Memory B cell (primary cell): ENCODE data around the gene COL21A1.
"Not testable (repeated sequence)": the region's sequence is repeated elsewhere in the genome, so short reads cannot be mapped to it uniquely, and the experiment has no call there.

Experiments
- ATAC-seq: fragments of 150-1000 bp; cut with Tn5 transposase; 2 replicates; pipeline ENCODE4 v1.10.0; 2021; ENCODE audit warnings: low read depth, mild to moderate bottlenecking, moderate library complexity
- DNase-seq, 2 donors: peaks; one replicate each; pipeline ENCODE4 v3.0.0; 2022; ENCODE audit warnings: low spot score in 2 of 2
- H3K27ac Mint-ChIP-seq: one replicate; pipeline ENCODE4 v1.8.0; 2022; ENCODE audit warnings: mild to moderate bottlenecking, moderate library complexity, mixed read lengths
- H3K27me3 Mint-ChIP-seq: one replicate; pipeline ENCODE4 v1.8.0; 2022; ENCODE audit warnings: mixed read lengths
- H3K36me3 Mint-ChIP-seq: one replicate; pipeline ENCODE4 v1.8.0; 2022; ENCODE audit warnings: mild to moderate bottlenecking, mixed read lengths
- H3K4me1 Mint-ChIP-seq: one replicate; pipeline ENCODE4 v1.8.0; 2022; ENCODE audit warnings: mixed read lengths
- H3K4me3 Mint-ChIP-seq: one replicate; pipeline ENCODE4 v1.8.0; 2022; ENCODE audit warnings: mild to moderate bottlenecking, moderate library complexity, mixed read lengths
- H3K9me3 Mint-ChIP-seq: one replicate; pipeline ENCODE4 v1.8.0; 2022; ENCODE audit warnings: mixed read lengths

Gene COL21A1

DNA sequence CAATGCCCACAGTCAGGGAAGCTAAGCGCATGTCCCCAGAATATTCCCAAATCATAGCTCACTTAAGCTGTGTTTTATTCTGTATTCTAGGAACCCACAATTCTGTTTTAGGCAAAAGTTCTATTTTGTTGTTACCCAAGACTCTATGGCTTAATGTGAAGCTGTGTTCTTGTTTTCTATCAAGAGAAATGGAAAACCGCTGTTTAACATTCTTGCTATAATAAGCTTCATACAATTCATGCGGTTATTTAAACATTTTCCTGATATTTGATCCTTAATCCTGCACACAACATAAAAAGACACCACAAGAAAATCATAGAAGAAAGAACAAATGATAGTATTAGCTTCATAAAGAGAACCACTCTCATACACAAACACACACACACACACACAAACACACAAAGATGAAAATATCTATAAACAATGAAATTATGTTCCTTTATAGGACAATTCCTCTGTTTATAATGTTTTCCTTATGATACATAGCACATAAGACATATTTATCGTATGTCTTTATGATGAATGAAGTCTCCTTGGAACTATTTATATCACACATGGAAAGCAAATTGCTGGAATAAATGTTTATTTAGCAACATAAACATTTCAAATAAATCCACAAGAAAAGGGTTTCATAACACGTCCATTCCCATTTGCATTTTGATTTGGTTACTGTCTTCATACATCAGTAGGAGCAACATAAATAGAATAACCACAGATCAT, 16.4 kb upstream of the COL21A1 start:
- Mint-ChIP-seq H3K36me3 (no peaks in the 10 kb centered on the region), H3K4me3 (no peak overlapping the region), H3K4me1 (no peaks in the 10 kb centered on the region), H3K27ac (no peak overlapping the region), H3K9me3 (peaks cover 4% of the 10 kb centered on the region), H3K27me3 (no peaks in the 10 kb centered on the region)
- no peak for ATAC-seq
- DNase-seq, result no peak

DNA sequence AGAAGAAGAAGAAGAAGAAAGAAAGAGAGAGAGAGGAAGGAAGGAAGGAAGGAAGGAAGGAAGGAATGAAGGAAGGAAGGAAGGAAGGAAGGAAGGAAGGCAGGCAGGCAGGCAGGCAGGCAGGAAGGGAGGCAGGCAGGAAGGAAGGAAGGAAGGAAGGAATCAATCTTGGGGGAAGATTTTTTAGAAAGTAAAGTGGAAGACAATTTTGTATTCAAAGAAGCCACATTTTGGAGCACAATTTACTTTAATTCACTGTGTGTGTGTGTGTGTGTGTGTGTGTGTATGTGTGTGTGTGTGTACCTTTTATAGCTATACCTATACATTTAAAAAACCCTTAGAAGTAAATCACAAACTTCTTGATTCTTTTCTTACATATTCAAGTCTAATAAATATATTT, 13.2 kb upstream of the COL21A1 start:
- not testable (repeated sequence) for H3K9me3 Mint-ChIP-seq, H3K4me3 Mint-ChIP-seq

DNA sequence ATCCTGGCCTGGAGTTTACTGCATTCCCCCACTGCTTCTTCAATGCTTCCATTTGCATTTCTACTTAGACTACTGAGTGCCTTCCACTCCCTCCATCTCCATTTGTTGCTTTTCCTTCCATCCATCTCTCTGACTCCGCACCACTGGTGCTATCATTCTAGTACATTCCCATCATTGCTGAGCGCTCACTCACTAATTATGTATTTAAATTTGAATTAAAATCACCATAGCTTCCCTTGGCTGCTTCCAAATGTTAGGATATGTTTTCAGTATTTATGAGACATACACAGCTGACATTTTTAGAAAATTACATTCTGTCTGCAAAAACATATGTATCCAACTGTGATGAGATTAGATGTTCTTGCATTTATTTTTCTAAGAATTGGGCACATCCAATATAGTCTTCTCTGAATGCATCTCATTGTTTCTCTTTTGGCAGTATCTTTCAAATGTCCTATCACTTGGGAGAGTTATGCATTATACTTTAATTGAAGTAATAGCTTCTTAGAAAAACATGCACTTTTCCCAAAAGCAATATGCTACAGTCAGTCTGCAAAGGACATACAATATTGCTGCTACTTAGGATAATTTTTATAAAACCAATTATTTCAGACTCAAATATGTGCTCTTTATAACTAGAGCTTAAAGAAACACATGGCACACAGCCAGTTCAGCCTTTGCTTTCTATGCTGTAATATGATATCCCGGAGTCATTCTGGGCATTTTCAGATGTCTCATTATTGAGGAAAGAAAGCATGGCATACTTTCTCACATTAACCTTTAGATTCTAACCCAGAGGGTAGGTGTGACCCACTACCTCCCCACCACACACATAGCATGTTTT, 12.1 kb upstream of the COL21A1 start:
- no peaks in the 10 kb centered on the region for H3K36me3 Mint-ChIP-seq
- no peak overlapping the region for H3K4me3 Mint-ChIP-seq
- ATAC-seq (no peak), DNase-seq (no peak)
- H3K27ac Mint-ChIP-seq, result no peak overlapping the region
- H3K27me3 Mint-ChIP-seq, result no peaks in the 10 kb centered on the region
- H3K9me3 Mint-ChIP-seq, result peaks cover 1% of the 10 kb centered on the region
- H3K4me1 Mint-ChIP-seq, result no peaks in the 10 kb centered on the region

More for the DNA sequence above, 13.2 kb upstream of the COL21A1 start:
- ATAC-seq, H3K4me1 Mint-ChIP-seq, H3K27ac Mint-ChIP-seq, DNase-seq, H3K27me3 Mint-ChIP-seq, H3K36me3 Mint-ChIP-seq: not testable (repeated sequence)

DNA sequence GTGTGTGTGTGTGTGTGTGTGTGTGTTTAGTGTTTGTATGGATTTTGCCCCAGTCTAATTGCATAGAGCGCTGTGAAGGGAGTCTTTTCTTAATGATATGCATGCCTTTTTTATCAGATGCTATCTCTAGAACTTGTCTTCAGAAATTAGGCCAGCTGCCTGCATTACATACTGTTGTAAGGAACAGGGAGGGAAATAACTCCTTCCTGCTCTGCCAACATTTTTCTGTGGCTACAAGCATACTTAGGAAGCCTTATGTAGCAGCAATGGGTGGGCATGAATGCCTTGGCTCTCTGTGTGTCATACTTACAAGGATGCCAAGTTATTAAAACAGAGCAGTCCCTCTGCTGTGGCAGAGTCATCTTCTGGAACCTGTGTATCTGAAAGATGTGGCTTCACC, 8.0 kb upstream of the COL21A1 start:
- H3K4me1 Mint-ChIP-seq, result no peaks in the 10 kb centered on the region
- ATAC-seq (no peak), DNase-seq (no peak)
- no peak overlapping the region for H3K27ac Mint-ChIP-seq
- H3K9me3 Mint-ChIP-seq, result peaks cover 1% of the 10 kb centered on the region
- H3K4me3 Mint-ChIP-seq, result no peak overlapping the region
- H3K27me3 Mint-ChIP-seq, result no peaks in the 10 kb centered on the region
- H3K36me3 Mint-ChIP-seq, result no peaks in the 10 kb centered on the region

DNA sequence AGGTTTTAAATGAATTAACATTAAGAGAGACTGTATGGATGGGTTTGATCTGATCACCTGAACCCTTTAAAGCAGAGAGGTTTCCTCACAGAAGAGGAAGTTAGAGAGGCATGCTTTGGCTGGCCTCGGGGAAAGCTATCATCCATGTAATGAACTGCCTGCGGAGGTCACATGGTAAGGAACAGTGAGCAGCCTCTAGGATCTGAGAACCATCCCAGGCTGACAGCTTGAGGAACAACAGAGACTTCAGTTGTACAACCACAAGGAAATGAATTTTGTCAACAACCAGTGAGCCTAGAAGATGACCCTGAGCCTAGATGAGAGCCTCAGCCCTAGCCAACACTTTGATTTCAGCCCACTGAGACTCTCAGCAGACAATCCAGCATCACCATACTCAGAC, 2.9 kb upstream of the COL21A1 start:
- Mint-ChIP-seq H3K36me3 (no peaks in the 10 kb centered on the region), H3K27me3 (no peaks in the 10 kb centered on the region), H3K4me1 (no peaks in the 10 kb centered on the region), H3K27ac (no peak overlapping the region), H3K9me3 (peaks cover 2% of the 10 kb centered on the region), H3K4me3 (no peak overlapping the region)
- ATAC-seq, result no peak
- DNase-seq, result no peak

DNA sequence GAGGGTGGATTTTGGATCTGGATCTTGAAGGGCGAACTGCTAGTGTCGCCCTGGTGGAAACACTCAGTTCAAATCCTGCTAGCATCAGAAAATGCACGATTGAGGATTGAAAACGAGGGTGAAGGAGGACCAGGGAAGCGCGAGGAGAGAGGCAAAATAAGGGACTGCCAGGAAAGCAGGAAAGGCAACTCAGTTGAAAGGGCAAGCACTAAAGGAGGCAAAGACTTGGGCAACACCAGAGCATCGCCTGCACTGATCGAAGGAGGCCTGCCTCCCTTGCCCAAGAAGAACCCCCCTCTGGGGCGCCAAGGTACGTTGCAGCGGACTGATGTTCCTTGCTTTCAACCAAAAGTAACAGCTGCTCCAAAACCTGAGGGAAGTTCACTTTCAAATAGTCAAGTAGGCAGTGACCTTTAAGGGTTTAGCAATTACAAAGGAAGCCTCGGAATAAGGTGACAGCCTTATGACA, 308 bp upstream of the COL21A1 start:
- no peaks in the 10 kb centered on the region for H3K27me3 Mint-ChIP-seq
- ATAC-seq (no peak), DNase-seq (no peak)
- H3K36me3 Mint-ChIP-seq, result no peaks in the 10 kb centered on the region
- H3K9me3 Mint-ChIP-seq, result peaks cover 2% of the 10 kb centered on the region
- H3K4me3 Mint-ChIP-seq, result no peak overlapping the region
- H3K27ac Mint-ChIP-seq, result no peak overlapping the region
- H3K4me1 Mint-ChIP-seq, result no peaks in the 10 kb centered on the region

DNA sequence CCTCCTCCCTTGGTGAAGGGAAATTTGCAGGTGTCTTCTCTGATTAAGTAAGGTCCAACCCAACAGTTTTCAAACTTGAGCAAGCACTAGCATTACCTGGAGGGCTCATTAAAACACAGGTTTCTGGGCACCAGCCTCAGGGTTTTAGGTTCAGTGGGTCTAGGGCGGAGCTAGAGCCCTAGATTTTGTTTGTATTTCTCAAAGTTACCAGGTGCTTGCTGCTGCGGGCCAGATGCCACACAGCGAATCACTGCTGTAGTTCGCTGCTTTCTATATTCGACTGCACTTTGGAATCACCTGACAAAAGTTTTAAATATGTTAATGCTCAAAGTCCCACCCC, 869 bp downstream of the COL21A1 start:
- H3K9me3 Mint-ChIP-seq, result peaks cover 2% of the 10 kb centered on the region
- DNase-seq (no peak), ATAC-seq (no peak)
- H3K4me3 Mint-ChIP-seq, result no peak overlapping the region
- no peaks in the 10 kb centered on the region for H3K27me3 Mint-ChIP-seq
- no peak overlapping the region for H3K27ac Mint-ChIP-seq
- H3K4me1 Mint-ChIP-seq, result no peaks in the 10 kb centered on the region
- H3K36me3 Mint-ChIP-seq, result no peaks in the 10 kb centered on the region

DNA sequence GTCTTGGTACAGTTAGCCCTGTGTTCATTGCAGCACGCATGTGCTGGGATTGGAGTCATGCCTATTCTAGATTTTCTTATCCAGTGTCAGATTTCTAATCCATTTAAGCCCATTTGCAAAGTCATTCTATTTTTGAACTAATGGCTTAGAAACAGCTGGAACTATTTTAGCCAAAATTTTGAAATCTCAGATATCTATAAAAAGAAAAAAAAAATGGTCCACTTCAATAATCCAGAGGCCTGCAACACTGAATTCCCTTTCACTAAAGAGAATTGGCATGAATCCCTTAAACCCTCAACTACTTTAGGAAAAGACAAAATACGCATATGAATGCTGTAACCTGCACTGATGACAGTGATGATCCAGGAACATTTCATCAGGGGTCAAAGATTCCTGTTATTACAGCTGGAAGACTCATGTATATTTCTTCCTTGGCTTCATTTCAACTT, 1.5 kb downstream of the COL21A1 start:
- no peaks in the 10 kb centered on the region for H3K36me3 Mint-ChIP-seq
- ATAC-seq (no peak), DNase-seq (no peak)

DNA sequence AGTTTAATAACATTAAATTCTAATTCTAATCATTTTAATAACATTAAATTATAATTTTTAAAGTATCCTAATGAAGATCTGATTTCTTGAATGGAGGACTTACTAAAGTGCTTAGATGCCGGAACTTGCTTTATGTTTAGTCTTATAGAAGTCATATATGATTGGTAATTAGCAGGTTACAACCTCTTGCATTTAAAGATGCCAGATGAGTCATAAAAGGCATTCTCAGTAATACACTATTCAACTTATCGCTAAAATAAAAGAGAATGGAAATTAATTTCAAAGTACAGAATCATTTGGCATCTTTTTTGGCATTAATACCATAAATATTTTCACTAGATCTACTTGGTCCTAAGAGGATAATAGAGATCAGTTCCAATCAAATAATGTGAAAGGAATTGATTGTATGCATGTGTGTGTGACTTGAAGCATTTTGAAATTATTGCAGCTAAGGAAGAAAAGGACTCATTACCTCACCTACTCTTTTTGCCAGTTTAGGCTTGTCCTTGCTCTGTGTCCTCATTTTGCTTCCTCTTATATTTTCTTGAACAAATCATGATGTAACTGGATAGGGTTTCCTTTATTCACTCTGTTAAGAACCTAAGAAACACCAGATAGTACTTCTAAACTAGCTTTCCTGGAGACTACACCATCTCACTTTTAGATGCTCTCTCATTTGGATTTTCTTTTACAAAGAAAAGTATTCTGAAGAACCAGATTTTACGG, 2.7 kb downstream of the COL21A1 start:
- Mint-ChIP-seq H3K9me3 (peaks cover 2% of the 10 kb centered on the region), H3K4me1 (no peaks in the 10 kb centered on the region), H3K4me3 (no peak overlapping the region), H3K27ac (no peak overlapping the region), H3K27me3 (no peaks in the 10 kb centered on the region), H3K36me3 (no peaks in the 10 kb centered on the region)
- DNase-seq (no peak), ATAC-seq (no peak)

More for the DNA sequence above, 1.5 kb downstream of the COL21A1 start:
- H3K9me3 Mint-ChIP-seq, result peaks cover 2% of the 10 kb centered on the region
- no peak overlapping the region for H3K4me3 Mint-ChIP-seq
- no peaks in the 10 kb centered on the region for H3K4me1 Mint-ChIP-seq
- no peak overlapping the region for H3K27ac Mint-ChIP-seq
- no peaks in the 10 kb centered on the region for H3K27me3 Mint-ChIP-seq

DNA sequence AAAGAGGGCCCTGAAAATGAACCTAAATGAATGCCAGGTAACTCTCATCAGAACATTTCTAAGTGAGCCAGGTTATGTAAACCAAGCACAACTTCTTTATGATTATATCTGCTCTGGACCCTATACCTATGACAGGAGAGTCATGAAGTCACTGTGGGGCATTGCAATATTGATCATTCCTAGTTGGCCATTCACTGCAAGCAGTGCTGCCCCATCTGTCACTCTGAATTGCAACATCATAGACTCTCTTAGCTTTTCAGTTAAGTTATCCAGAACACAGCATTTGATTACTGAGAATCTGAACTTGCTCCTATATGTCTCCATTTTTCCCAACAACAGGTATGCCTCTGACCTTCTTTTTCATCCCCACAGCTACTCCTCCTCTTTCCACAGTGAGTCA, 3.3 kb downstream of the COL21A1 start:
- no peak overlapping the region for H3K27ac Mint-ChIP-seq

DNA sequence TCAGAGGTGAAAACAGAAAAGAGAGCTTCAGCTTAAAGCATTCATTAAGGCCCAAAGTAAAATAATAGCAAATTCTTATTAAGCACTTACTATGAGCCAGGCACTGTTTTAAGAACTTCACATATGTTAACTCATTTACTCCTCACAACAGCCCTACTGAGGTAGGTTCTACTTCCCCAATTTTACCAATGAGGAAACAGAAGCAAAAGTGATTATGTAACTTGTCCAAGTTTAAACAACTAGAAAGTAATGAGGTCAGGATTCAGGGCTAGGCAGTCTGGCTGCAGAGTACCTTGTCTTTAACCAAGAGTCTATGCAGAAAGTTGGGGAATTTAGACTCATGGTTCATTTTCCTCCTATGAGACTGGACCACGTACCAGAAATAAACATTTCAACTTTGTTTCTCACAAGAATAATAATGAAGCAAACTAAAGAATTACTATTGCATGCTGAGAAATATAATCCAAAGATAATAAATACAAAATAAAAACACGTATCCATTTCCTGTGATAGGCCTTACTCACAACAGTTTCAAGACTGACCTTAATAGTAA, 3.8 kb downstream of the COL21A1 start:
- no peak for DNase-seq
- H3K9me3 Mint-ChIP-seq, result no peaks in the 10 kb centered on the region
- no peak overlapping the region for H3K27ac Mint-ChIP-seq

More for the DNA sequence above, 3.3 kb downstream of the COL21A1 start:
- Mint-ChIP-seq H3K27me3 (no peaks in the 10 kb centered on the region), H3K4me3 (no peak overlapping the region), H3K9me3 (no peaks in the 10 kb centered on the region), H3K36me3 (no peaks in the 10 kb centered on the region), H3K4me1 (no peaks in the 10 kb centered on the region)
- no peak for ATAC-seq
- no peak for DNase-seq

DNA sequence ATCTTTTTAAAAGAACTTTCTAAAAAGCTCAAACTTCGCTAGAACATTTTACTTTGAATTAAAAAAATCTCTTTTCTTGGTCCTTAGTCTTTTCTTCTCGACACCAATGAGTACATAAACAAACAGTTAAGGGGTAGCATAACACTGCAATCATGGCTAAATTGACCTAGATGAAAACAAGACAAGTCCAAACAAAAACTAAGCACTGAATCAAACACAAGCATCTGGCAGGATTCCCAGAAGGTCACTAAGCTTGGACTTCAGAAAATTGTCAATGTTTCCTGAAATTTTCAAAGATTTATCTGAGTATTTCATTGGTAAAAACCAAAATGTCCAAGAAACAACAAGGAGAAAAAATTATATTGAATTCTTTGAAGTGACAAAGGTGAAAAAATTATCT, 5.0 kb downstream of the COL21A1 start:
- no peak for DNase-seq
- Mint-ChIP-seq H3K9me3 (no peaks in the 10 kb centered on the region), H3K36me3 (no peaks in the 10 kb centered on the region), H3K27ac (no peak overlapping the region), H3K27me3 (no peaks in the 10 kb centered on the region), H3K4me3 (no peak overlapping the region), H3K4me1 (no peaks in the 10 kb centered on the region)
- no peak for ATAC-seq

More for the DNA sequence above, 3.8 kb downstream of the COL21A1 start:
- no peaks in the 10 kb centered on the region for H3K27me3 Mint-ChIP-seq
- H3K4me3 Mint-ChIP-seq, result no peak overlapping the region
- no peaks in the 10 kb centered on the region for H3K4me1 Mint-ChIP-seq
- ATAC-seq, result no peak
- H3K36me3 Mint-ChIP-seq, result no peaks in the 10 kb centered on the region

DNA sequence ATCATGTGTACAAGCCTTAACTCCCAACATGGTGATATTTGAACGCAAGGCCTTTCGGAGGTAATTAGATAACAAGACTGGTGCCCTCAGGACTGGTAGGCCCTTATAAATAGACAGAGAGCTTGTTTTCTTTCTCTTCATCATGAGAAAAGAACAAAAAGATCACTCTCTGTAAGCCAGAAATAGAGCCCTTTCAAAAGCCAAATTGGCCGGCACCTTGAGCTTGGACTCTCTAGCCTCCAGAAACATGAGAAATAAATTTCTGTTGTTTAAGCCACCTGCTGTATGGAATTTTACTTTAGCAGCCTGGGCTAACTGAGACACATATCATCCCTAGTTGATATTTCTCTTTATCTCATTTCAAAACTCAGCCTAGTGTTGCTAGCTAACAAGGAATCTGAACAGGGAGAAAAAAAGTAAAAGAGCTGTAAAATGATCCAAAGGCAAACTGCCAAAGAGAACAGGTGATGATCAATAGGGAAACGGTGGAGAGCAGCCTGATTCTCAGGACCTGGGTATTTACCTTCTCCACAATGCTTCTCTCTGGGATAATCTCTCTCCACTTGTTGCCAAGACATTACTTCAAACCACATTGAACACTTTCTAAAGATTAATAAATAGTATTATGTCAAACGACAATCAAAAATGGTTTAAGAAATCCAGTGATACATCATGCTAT, 6.1 kb downstream of the COL21A1 start:
- H3K4me3 Mint-ChIP-seq, result no peak overlapping the region
- H3K9me3 Mint-ChIP-seq, result no peaks in the 10 kb centered on the region
- DNase-seq (no peak), ATAC-seq (no peak)
- H3K4me1 Mint-ChIP-seq, result no peaks in the 10 kb centered on the region
- H3K36me3 Mint-ChIP-seq, result no peaks in the 10 kb centered on the region
- H3K27me3 Mint-ChIP-seq, result no peaks in the 10 kb centered on the region
- H3K27ac Mint-ChIP-seq, result no peak overlapping the region
